Activated T-cell treated with anti-CD3 and anti-CD28 coated beads, Interleukin-2, amount 50 U/mL, for 24 hours (primary cell): ENCODE data around the gene EXOC6B.

Experiments
- DNase-seq: peaks from one replicate; pipeline ENCODE4 v3.0.0-alpha.2; 2020
- H3K27ac Mint-ChIP-seq: 2 replicates; pipeline ENCODE4 v1.8.0; 2020; ENCODE audit warnings: mild to moderate bottlenecking, mixed read lengths
- H3K27me3 Mint-ChIP-seq: 2 replicates; pipeline ENCODE4 v1.8.0; 2020; ENCODE audit warnings: mixed read lengths
- H3K36me3 Mint-ChIP-seq: 2 replicates; pipeline ENCODE4 v1.8.0; 2020; ENCODE audit warnings: low read depth, mixed read lengths
- H3K4me1 Mint-ChIP-seq: 2 replicates; pipeline ENCODE4 v1.8.0; 2020; ENCODE audit warnings: low read depth, mixed read lengths
- H3K4me3 Mint-ChIP-seq: 2 replicates; pipeline ENCODE4 v1.8.0; 2020; ENCODE audit warnings: mild to moderate bottlenecking, moderate library complexity, mixed read lengths
- H3K9me3 Mint-ChIP-seq: 2 replicates; pipeline ENCODE4 v1.8.0; 2020; ENCODE audit warnings: mixed read lengths

Gene EXOC6B

DNA sequence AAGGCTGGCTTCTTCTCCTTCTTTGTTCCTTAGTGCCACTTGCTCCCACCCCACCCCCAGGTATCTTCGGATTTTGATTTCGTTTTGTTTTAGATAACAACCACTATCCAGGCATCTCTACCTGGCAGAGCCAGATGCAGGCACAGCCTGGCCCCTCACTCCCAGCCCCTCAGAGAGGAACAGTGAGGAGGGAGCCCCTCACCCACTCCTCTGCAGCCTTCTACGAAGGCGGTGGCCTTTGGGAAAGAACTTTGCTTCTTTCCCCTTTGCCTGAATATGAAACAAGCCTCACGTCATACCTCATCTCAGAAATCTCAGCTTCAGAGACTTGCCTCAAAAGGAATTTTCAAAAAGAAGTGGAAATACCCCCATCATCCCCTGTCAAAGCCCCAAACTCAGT lies 671.9 kb downstream of the EXOC6B start:
- no peak overlapping the region for H3K4me3 Mint-ChIP-seq
- H3K27me3 Mint-ChIP-seq, result peaks cover 71% of the 10 kb centered on the region
- peaks cover 14% of the 10 kb centered on the region for H3K4me1 Mint-ChIP-seq

DNA sequence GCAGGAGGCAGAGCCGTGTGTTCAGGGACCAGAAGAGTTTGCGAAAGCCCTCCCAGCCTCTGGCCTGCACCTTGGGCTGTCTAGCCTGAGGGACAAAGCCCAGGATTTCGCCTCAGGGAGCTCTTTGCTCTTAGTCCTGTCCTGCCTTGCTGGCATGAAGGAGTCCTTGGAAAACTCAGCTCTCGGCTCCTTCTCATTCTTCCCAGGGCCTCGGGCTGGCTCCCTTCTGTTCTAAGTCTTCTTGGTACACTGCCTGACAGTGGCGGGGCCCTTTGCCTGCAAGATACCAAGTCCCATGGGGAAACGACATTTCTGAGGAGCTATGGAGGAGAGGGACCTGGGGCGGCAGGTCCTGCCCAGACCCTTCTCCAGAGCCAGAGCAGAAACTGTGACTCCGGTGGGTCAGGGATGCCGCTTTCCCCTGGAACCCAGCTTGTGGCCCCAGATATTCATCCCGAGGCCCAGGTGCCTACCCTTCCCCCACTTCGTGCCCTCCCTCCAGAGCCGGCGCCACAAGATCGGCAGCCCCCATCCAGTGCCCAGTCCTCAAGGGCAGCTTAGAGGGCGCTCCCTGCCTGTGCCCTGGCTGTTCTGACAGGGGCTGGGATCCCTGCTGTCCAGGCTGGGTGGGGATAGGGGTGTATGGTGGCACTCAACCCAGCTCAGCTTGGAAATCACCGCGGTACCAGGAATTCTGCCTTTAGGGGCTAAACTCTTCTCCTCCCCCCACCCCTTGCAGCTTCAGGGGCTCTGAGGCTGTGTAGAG lies 672.6 kb downstream of the EXOC6B start:
- Mint-ChIP-seq H3K27me3 (peaks cover 72% of the 10 kb centered on the region), H3K9me3 (no peaks in the 10 kb centered on the region)

More for the DNA sequence above, 671.9 kb downstream of the EXOC6B start:
- DNase-seq, result no peak
- no peaks in the 10 kb centered on the region for H3K9me3 Mint-ChIP-seq
- no peak overlapping the region for H3K27ac Mint-ChIP-seq
- no peaks in the 10 kb centered on the region for H3K36me3 Mint-ChIP-seq

GRCh38 chr2:72150861-72151356 lies 674.9 kb downstream of the EXOC6B start:
- Mint-ChIP-seq H3K4me1 (peaks cover 33% of the 10 kb centered on the region), H3K36me3 (no peaks in the 10 kb centered on the region), H3K4me3 (no peak overlapping the region), H3K27ac (no peak overlapping the region), H3K27me3 (peaks cover 81% of the 10 kb centered on the region), H3K9me3 (no peaks in the 10 kb centered on the region)
- peak; percentile 11 for DNase-seq

More for the DNA sequence above, 672.6 kb downstream of the EXOC6B start:
- no peak overlapping the region for H3K4me3 Mint-ChIP-seq
- H3K36me3 Mint-ChIP-seq, result no peaks in the 10 kb centered on the region
- H3K4me1 Mint-ChIP-seq, result peaks cover 16% of the 10 kb centered on the region
- DNase-seq, result no peak
- H3K27ac Mint-ChIP-seq, result no peak overlapping the region

- Mint-ChIP-seq H3K36me3 (no peaks in the 10 kb centered on the region), H3K27ac (no peak overlapping the region), H3K4me3 (peak overlapping the region; percentile 61), H3K9me3 (no peaks in the 10 kb centered on the region), H3K4me1 (peaks cover 38% of the 10 kb centered on the region), H3K27me3 (peaks cover 83% of the 10 kb centered on the region)
- DNase-seq, result peak; percentile 74
These were observed 675.5 kb downstream of the EXOC6B start for GRCh38 chr2:72150157-72150860.

DNA sequence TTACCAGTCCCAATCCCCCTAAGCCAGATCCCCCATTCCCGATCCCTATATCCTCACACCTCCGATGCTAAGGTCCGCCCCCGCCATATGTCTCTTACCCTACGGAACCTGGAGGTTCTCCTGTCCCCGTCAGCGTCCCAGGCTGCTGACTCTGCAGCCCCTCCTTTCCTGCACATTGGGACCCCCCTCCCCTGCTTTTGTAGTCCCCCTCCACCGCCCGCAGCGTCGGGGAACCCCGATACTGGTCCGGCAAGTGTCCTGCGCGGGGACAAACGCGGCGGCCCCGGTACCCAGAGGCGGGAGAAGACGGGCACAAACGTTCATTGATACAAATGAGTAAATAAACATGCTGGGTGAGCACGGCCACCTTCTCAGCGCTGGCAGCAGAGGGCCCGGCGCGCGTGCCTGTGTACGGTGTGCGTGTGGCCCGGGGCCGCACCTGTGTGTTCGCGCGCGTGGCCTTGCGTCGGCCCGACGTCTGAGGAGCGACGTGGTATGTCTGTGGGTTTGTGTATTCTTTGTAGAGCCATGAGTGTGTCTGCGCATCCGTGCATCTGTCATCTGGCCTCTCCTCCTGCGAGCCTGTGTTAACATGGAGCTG lies 676.2 kb downstream of the EXOC6B start:
- H3K4me3 Mint-ChIP-seq, result peak overlapping the region; percentile 61
- peak overlapping the region; percentile 9 for H3K27ac Mint-ChIP-seq
- H3K36me3 Mint-ChIP-seq, result no peaks in the 10 kb centered on the region
- H3K4me1 Mint-ChIP-seq, result peaks cover 40% of the 10 kb centered on the region
- DNase-seq, result no peak
- H3K9me3 Mint-ChIP-seq, result no peaks in the 10 kb centered on the region
- H3K27me3 Mint-ChIP-seq, result peaks cover 80% of the 10 kb centered on the region

- Mint-ChIP-seq H3K36me3 (no peaks in the 10 kb centered on the region), H3K9me3 (no peaks in the 10 kb centered on the region), H3K4me3 (peak overlapping the region; percentile 72), H3K27me3 (peaks cover 80% of the 10 kb centered on the region), H3K4me1 (peaks cover 42% of the 10 kb centered on the region), H3K27ac (peak overlapping the region; percentile 9)
- peak; percentile 47 for DNase-seq
These were observed 676.8 kb downstream of the EXOC6B start for GRCh38 chr2:72148837-72149555.

GRCh38 chr2:72148003-72148836 lies 677.6 kb downstream of the EXOC6B start:
- no peaks in the 10 kb centered on the region for H3K36me3 Mint-ChIP-seq
- peaks cover 83% of the 10 kb centered on the region for H3K27me3 Mint-ChIP-seq
- no peak for DNase-seq
- H3K4me3 Mint-ChIP-seq, result peak overlapping the region; percentile 72
- peaks cover 49% of the 10 kb centered on the region for H3K4me1 Mint-ChIP-seq
- H3K9me3 Mint-ChIP-seq, result no peaks in the 10 kb centered on the region
- H3K27ac Mint-ChIP-seq, result no peak overlapping the region

DNA sequence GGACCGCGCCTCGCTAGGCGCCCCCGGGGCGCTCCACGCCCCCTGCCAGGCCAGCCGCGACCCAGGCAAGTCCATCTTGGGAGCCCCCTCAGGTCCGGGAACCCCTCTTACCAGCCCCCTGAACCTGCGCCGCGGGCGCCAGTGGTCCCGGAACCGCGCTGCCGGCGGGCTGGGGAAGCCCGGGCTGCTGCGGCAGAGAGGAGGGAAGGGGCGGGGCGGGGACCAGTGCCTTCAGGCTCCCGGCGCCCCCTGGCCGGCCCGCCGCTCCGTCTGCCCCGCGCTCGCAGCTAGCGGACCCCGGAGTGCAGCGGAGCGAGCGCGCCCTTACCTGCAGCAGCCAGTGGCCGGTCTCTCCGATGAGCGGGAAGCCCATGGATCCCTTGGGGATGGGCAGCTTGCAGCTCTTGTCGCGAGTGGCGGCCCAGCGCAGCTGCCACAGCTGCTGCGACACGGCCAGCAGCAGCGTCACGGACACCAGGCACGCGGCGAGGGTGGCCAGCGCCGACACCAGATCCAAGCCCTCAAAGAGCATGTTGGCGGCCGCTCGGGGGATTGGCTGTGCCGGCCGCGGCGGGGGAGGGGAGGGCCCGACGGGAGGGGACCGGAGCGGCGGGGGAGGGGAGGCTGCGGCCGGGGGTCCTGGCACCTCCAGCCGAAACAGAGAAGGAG lies 678.4 kb downstream of the EXOC6B start, which contains the start of gene CYP26B1:
TSS of gene CYP26B1 (minus strand) at position 560 of the 669 bp plus-strand sequence. CDS start at position 532, 28 bp downstream.
- H3K36me3 Mint-ChIP-seq, result no peaks in the 10 kb centered on the region
- no peaks in the 10 kb centered on the region for H3K9me3 Mint-ChIP-seq
- peak within 1 kb of the TSS; percentile 72 for H3K4me3 Mint-ChIP-seq
- H3K4me1 Mint-ChIP-seq, result peaks cover 49% of the 10 kb centered on the region
- H3K27ac Mint-ChIP-seq, result no peak within 1 kb of the TSS
- peak; percentile 40 for DNase-seq
- H3K27me3 Mint-ChIP-seq, result peaks cover 80% of the 10 kb centered on the region

GRCh38 chr2:72146347-72147302 lies 679.2 kb downstream of the EXOC6B start:
- H3K4me1 Mint-ChIP-seq, result peaks cover 49% of the 10 kb centered on the region
- no peaks in the 10 kb centered on the region for H3K9me3 Mint-ChIP-seq
- H3K27ac Mint-ChIP-seq, result no peak overlapping the region
- no peaks in the 10 kb centered on the region for H3K36me3 Mint-ChIP-seq
- H3K4me3 Mint-ChIP-seq, result peak overlapping the region; percentile 9
- peak; percentile 34 for DNase-seq
- peaks cover 82% of the 10 kb centered on the region for H3K27me3 Mint-ChIP-seq

GRCh38 chr2:72145658-72146329 lies 680.0 kb downstream of the EXOC6B start:
- Mint-ChIP-seq H3K27me3 (peaks cover 82% of the 10 kb centered on the region), H3K36me3 (no peaks in the 10 kb centered on the region), H3K27ac (no peak overlapping the region), H3K9me3 (no peaks in the 10 kb centered on the region), H3K4me3 (peak overlapping the region; percentile 55), H3K4me1 (peaks cover 49% of the 10 kb centered on the region)
- no peak for DNase-seq

DNA sequence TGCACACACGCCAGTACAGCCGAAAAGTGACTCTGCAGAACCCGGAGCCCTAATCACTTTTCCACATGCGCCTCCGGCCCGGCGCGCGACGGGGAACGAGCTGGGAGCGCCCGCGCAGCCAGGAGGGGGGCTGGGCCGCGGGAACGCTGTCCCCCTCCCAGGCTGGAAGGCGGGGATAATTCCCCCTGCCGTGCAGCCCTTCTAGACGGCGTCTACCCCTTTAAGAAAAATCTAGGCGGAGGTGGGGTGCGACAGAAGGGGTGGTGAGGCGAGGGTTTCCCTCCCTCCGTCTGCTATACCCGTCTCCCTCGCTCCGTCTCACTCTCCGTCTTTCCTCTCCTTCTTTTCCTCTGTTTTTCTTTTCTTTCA lies 680.6 kb downstream of the EXOC6B start:
- no peak for DNase-seq
- Mint-ChIP-seq H3K9me3 (no peaks in the 10 kb centered on the region), H3K27ac (no peak overlapping the region), H3K36me3 (no peaks in the 10 kb centered on the region), H3K4me3 (peak overlapping the region; percentile 55), H3K27me3 (peaks cover 77% of the 10 kb centered on the region), H3K4me1 (peaks cover 48% of the 10 kb centered on the region)
